Liver (tissue), 10 donors: ENCODE results near the gene CNOT8. TPM values are rescaled to one million over a fixed set of nuclear protein-coding genes. Genes with fewer than 3 reads are reported as not detected.

Experiments used
- DNase-seq: peaks from one replicate; pipeline ENCODE4 v3.0.0-alpha.2; 2017; ENCODE audit warnings: low spot score
- H3K27ac ChIP-seq, 2 donors: one replicate each; pipeline ENCODE4 v1.7.0; 2013; ENCODE audit warnings: inconsistent platforms in 2 of 2, low read length in 2 of 2, control low read depth in 1 of 2, low read depth in 1 of 2, mild to moderate bottlenecking in 1 of 2
- H3K27me3 ChIP-seq, 4 donors: one replicate each; pipeline versions ENCODE4 v1.6.1 to v1.7.0; 2013; ENCODE audit warnings: low read length in 3 of 4, inconsistent platforms in 1 of 4, mild to moderate bottlenecking in 1 of 4, moderate library complexity in 1 of 4; ENCODE audit not compliant: control insufficient read depth in 4 of 4, insufficient read depth in 4 of 4
- H3K36me3 ChIP-seq, 4 donors: one replicate each; pipeline versions ENCODE4 v1.6.1 to v1.7.0; 2013; ENCODE audit warnings: low read length in 3 of 4, mild to moderate bottlenecking in 3 of 4, low read depth in 1 of 4, moderate library complexity in 1 of 4; ENCODE audit not compliant: control insufficient read depth in 4 of 4, insufficient read depth in 3 of 4
- H3K4me1 ChIP-seq, 4 donors: one replicate each; pipeline versions ENCODE4 v1.6.1 to v1.7.0; 2013; ENCODE audit warnings: low read length in 3 of 4, mild to moderate bottlenecking in 3 of 4, moderate library complexity in 1 of 4; ENCODE audit not compliant: control insufficient read depth in 4 of 4, insufficient read depth in 4 of 4
- H3K4me3 ChIP-seq, 3 donors: one replicate each; pipeline versions ENCODE4 v1.6.1 to v1.7.0; 2013; ENCODE audit warnings: low read length in 3 of 3, control low read depth in 1 of 3, low read depth in 1 of 3, mild to moderate bottlenecking in 1 of 3
- H3K9ac ChIP-seq, 2 donors: one replicate each; pipeline ENCODE4 v1.7.0; 2013; ENCODE audit warnings: low read length in 2 of 2, mild to moderate bottlenecking in 2 of 2, moderate library complexity in 2 of 2, control low read depth in 1 of 2, low read depth in 1 of 2
- H3K9me3 ChIP-seq, 4 donors: one replicate each; pipeline versions ENCODE4 v1.6.1 to v1.7.0; 2013; ENCODE audit warnings: low read length in 3 of 4; ENCODE audit not compliant: control insufficient read depth in 4 of 4
- CTCF ChIP-seq: fragments of 150-350 bp; IDR thresholded peaks from 2 replicates; pipeline ENCODE4 v1.5.1; 2017; ENCODE audit warnings: improper control_type of control experiment, low read depth, low read length; ENCODE audit not compliant: missing input control
- HNF4A ChIP-seq, 2 donors: conservative IDR thresholded peaks; 2 replicates each; pipeline ENCODE4 v1.6.1; 2016; ENCODE audit warnings: antibody characterized with exemption in 2 of 2, mild to moderate bottlenecking in 2 of 2
- NR2F2 ChIP-seq: IDR thresholded peaks from 2 replicates; pipeline ENCODE4 v1.6.1; 2016; ENCODE audit warnings: antibody characterized with exemption
- RAD21 ChIP-seq, 2 donors: IDR thresholded peaks; 2 replicates each; pipeline ENCODE4 v1.6.1; 2016; ENCODE audit warnings: antibody characterized with exemption in 2 of 2, mild to moderate bottlenecking in 2 of 2
- TAF1 ChIP-seq: conservative IDR thresholded peaks from 2 replicates; pipeline ENCODE4 v1.6.1; 2016; ENCODE audit warnings: antibody characterized with exemption, mild to moderate bottlenecking
- WGBS: extraction: QIAGEN DNeasy Blood & Tissue Kit; methylation state at CpG from one replicate; pipeline ENCODE4 v1.1.7; 2013; 5-methylcytosine and 5-hydroxymethylcytosine counted together
- polyA plus RNA-seq, 2 donors: library from polyadenylated mRNA; stranded (reverse) in 1 of 2; unstranded in 1 of 2; fragments of 200-250 nt in 1 of 2; fragments of >200 nt in 1 of 2; fragmentation: Nextera tagmentation in 1 of 2; extraction: Ambion mirVana in 1 of 2; gene quantifications; one replicate each; pipeline versions ENCODE4 v1.2.1 to v1.2.3, GENCODE V29; 2013 to 2015
- small RNA-seq: library from RNA; depleted of rRNA; stranded (forward); fragments of <200 nt; gene quantifications from one replicate; pipeline ENCODE3, GENCODE V24; 2014
- total RNA-seq, 2 donors: library from RNA; depleted of rRNA; stranded (reverse); fragments of >200 nt; gene quantifications; one replicate each; pipeline ENCODE4 v1.2.3, GENCODE V29; 2014
- donor health status: healthy.
- donor health status: healthy.
- donor health status: healthy.
- donor health status: healthy.
- donor health status: healthy.

Gene CNOT8
- total and polyA plus RNA-seq, 4 donors, result 12.6 to 38.9 (median 20.8) TPM

GRCh38 chr5:154923441-154924430, 65.3 kb downstream of the CNOT8 start:
- Histone ChIP-seq H3K36me3 (peaks cover 5 to 67% (median 48%) of the 10 kb centered on the region in 4 donors), H3K4me3 (no peak overlapping the region), H3K9me3 (no peaks in the 10 kb centered on the region), H3K4me1 (no peaks in the 10 kb centered on the region), H3K9ac (no peak overlapping the region), H3K27ac (no peak overlapping the region), H3K27me3 (no peaks in the 10 kb centered on the region)
- DNase-seq, result no peak
- 96% methylated on average over 7 of the region's 7 CpGs for WGBS
- TF ChIP-seq CTCF, result no peak
- TF ChIP-seq NR2F2, result no peak
- TF ChIP-seq HNF4A (conservative IDR thresholded peaks at IDR 0.05), result no peak
- TF ChIP-seq RAD21 (IDR thresholded peaks at IDR 0.05), result no peak
- TF ChIP-seq TAF1, result no peak

Small RNA genes within 50 kb of the gene (small RNA-seq; reads per million reads assigned to genes)
- gene MIR378H, result not detected

Other genes with a start within 250 kb of the CNOT8 start
- gene LARP1, start 103.2 kb upstream of the CNOT8 start, total RNA-seq, result 10 to 100 TPM; 37.7 to 74.1 TPM
- 10 to 100 TPM; 26.0 to 27.5 TPM for gene LARP1, start 103.2 kb upstream of the CNOT8 start, polyA plus RNA-seq
- gene FAXDC2, start 8.0 kb upstream of the CNOT8 start, total RNA-seq, result 100 to 1,000 TPM in 1 of 2 donors, 10 to 100 TPM in 1; 73.0 to 110 TPM
- gene FAXDC2, start 8.0 kb upstream of the CNOT8 start, polyA plus RNA-seq, result 10 to 100 TPM; 27.5 to 56.1 TPM
- 10 to 100 TPM in 1 of 2 donors, 1 to 10 TPM in 1; 8.7 to 10.3 TPM for gene GEMIN5, start 79.6 kb downstream of the CNOT8 start, total RNA-seq
- 1 to 10 TPM; 3.0 to 3.6 TPM for gene GEMIN5, start 79.6 kb downstream of the CNOT8 start, polyA plus RNA-seq
- 10 to 100 TPM; 12.5 to 14.7 TPM for gene MRPL22, start 82.4 kb downstream of the CNOT8 start, total RNA-seq
- gene MRPL22, start 82.4 kb downstream of the CNOT8 start, polyA plus RNA-seq, result 10 to 100 TPM; 27.1 to 57.3 TPM
- gene KIF4B, start 155.1 kb downstream of the CNOT8 start, total RNA-seq, result under 1 TPM; 0.05 to 0.17 TPM
- gene KIF4B, start 155.1 kb downstream of the CNOT8 start, polyA plus RNA-seq, result not detected